ENCODE measurements around the gene SPATA17. TPM values are rescaled to one million over a fixed set of nuclear protein-coding genes. Genes with fewer than 3 reads are reported as not detected.

The SPATA17 gene
- total and polyA plus RNA-seq, 10 of the 15 experiments (the other 5 are each of a cell fraction or from before 2014, with no cell fraction given), result 0.08 to 0.27 (median 0.11) TPM; not detected in 6

DNA sequence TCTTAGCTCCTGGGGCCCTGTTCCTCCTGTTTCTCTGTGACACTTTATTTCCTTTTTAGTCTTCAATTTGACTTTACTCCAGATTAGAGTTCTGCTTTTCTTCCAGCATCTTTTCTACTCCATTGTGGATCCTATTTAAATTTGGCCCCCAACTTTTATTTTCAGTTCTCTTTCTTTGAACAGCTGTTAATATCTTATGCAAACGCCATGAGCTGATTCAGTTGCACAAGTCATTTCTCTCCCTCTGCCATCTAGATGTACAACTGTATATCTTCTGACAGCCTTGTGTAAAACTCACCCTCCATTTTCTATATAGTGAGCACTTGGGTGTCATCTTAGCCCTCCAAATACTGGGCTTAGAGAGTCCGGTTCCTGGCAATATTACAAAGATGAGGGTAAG, 42.2 kb downstream of the SPATA17 start:
- no peaks in the 10 kb centered on the region for H3K4me1 ChIP-seq (ENCODE audit: control insufficient read depth, insufficient read depth, low read length)
- H2AFZ ChIP-seq (ENCODE audit: control insufficient read depth, low read depth, low read length), result no peak overlapping the region
- no peaks in the 10 kb centered on the region for H3K36me3 ChIP-seq (ENCODE audit: control insufficient read depth in 2 of 2, insufficient read depth in 2 of 2, low read length in 1 of 2)
- H3K27ac ChIP-seq (ENCODE audit: control insufficient read depth, insufficient read depth), result no peak overlapping the region
- BruUV-seq (replicated peaks), result no TSS peak
- intact Hi-C loops (cut with micrococcal nuclease; ENCODE audit: unreplicated experiment), result no loop called here
- no peak for DNase-seq (ENCODE audit: low read depth, low spot score)
- no peak for ATAC-seq
- POLR2A ChIA-PET, result no interaction called here
- TF ChIP-seq TCF12 (IDR thresholded peaks at IDR 0.05; ENCODE audit: low read depth, low read length) (no peak), E4F1 (IDR thresholded peaks at IDR 0.05; ENCODE audit: borderline replicate concordance, partially characterized antibody) (no peak), MEF2B (IDR thresholded peaks at IDR 0.05; ENCODE audit: partially characterized antibody, poor library complexity, severe bottlenecking) (no peak)
- H3K27me3 ChIP-seq (replicated peaks in 1 of 2; ENCODE audit: control insufficient read depth in 2 of 2, insufficient read depth in 2 of 2, low read length in 1 of 2), result no peaks in the 10 kb centered on the region; a peak in 1 of 4 replicates
- in situ Hi-C loops (cut with MboI), result no loop called here
- H3K4me3 ChIP-seq, result no peak overlapping the region
- H4K20me1 ChIP-seq (ENCODE audit: control insufficient read depth, insufficient read depth), result no peaks in the 10 kb centered on the region
- CTCF ChIA-PET, result no interaction called here
- no peak for FAIRE-seq
- SMC1A ChIA-PET (ENCODE audit: uncharacterized antibody, unreplicated experiment), result no interaction called here
- H3K9me3 ChIP-seq (replicated peaks; ENCODE audit: control insufficient read depth, insufficient read depth, low read length), result no peaks in the 10 kb centered on the region
- H3K4me2 ChIP-seq (ENCODE audit: control insufficient read depth, insufficient read depth), result no peak overlapping the region
- RAD21 ChIA-PET (ENCODE audit: unreplicated experiment), result no interaction called here
- H3K9ac ChIP-seq (ENCODE audit: control insufficient read depth, insufficient read depth, low read length), result no peak overlapping the region
- no peaks in the 10 kb centered on the region for H3K79me2 ChIP-seq (ENCODE audit: control insufficient read depth, insufficient read depth, low read length)
- 0% methylated on average over 2 of the region's 2 CpGs for WGBS (ENCODE audit: insufficient coverage, insufficient replicate concordance, low lambda C conversion rate, missing lambda C conversion rate)

DNA sequence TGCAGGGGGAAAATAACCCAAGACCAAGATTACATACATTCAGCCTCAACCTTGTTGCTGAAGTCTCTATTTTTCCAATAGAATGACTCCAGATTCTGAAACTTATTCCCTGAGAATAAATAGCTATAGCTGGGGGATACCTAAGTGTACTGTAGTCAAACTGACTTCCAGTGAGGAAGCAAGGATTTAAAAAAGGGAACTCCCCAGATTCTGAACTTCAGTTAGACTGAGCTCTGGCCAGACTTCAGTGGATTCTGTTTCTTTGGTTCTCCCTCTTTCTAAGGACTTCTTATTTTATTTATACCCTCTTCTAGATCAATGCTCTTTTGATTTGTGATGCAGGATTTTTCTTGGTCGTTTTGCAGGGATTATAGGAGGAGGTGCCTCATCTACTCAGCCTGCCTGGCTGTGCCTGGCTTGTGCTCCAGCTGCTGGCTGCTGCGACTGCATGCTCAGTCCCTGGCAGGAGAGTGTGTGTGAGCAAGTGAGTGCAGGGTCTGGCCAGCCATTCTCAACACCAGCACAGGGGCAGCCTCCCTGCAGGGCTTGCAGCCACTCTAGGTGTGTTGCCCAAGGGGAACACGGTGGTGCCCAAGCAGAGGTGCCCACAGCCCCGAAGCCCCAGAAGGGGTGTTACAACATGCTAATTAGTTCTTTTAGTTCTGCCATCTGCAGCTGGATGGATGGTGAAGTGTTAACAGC, 43.0 kb downstream of the SPATA17 start:
- no peaks in the 10 kb centered on the region for H3K9me3 ChIP-seq (replicated peaks; ENCODE audit: control insufficient read depth, insufficient read depth, low read length)
- BruUV-seq (replicated peaks), result no TSS peak
- TF ChIP-seq YBX1 (IDR thresholded peaks at IDR 0.05), result no peak
- no peak for TF ChIP-seq SMARCA5 (IDR thresholded peaks at IDR 0.05)
- TF ChIP-seq CHD4 (IDR thresholded peaks at IDR 0.05), result no peak
- TF ChIP-seq, protein P1, sequence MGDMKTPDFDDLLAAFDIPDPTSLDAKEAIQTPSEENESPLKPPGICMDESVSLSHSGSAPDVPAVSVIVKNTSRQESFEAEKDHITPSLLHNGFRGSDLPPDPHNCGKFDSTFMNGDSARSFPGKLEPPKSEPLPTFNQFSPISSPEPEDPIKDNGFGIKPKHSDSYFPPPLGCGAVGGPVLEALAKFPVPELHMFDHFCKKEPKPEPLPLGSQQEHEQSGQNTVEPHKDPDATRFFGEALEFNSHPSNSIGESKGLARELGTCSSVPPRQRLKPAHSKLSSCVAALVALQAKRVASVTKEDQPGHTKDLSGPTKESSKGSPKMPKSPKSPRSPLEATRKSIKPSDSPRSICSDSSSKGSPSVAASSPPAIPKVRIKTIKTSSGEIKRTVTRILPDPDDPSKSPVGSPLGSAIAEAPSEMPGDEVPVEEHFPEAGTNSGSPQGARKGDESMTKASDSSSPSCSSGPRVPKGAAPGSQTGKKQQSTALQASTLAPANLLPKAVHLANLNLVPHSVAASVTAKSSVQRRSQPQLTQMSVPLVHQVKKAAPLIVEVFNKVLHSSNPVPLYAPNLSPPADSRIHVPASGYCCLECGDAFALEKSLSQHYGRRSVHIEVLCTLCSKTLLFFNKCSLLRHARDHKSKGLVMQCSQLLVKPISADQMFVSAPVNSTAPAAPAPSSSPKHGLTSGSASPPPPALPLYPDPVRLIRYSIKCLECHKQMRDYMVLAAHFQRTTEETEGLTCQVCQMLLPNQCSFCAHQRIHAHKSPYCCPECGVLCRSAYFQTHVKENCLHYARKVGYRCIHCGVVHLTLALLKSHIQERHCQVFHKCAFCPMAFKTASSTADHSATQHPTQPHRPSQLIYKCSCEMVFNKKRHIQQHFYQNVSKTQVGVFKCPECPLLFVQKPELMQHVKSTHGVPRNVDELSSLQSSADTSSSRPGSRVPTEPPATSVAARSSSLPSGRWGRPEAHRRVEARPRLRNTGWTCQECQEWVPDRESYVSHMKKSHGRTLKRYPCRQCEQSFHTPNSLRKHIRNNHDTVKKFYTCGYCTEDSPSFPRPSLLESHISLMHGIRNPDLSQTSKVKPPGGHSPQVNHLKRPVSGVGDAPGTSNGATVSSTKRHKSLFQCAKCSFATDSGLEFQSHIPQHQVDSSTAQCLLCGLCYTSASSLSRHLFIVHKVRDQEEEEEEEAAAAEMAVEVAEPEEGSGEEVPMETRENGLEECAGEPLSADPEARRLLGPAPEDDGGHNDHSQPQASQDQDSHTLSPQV (IDR thresholded peaks at IDR 0.05), result no peak
- no peak for TF ChIP-seq SUZ12 (IDR thresholded peaks at IDR 0.05; ENCODE audit: unreplicated experiment)
- TF ChIP-seq CBX5 (IDR thresholded peaks at IDR 0.05; ENCODE audit: low read depth), result no peak
- TF ChIP-seq, protein P2, sequence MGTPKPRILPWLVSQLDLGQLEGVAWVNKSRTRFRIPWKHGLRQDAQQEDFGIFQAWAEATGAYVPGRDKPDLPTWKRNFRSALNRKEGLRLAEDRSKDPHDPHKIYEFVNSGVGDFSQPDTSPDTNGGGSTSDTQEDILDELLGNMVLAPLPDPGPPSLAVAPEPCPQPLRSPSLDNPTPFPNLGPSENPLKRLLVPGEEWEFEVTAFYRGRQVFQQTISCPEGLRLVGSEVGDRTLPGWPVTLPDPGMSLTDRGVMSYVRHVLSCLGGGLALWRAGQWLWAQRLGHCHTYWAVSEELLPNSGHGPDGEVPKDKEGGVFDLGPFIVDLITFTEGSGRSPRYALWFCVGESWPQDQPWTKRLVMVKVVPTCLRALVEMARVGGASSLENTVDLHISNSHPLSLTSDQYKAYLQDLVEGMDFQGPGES (IDR thresholded peaks at IDR 0.05), result no peak

More for the DNA sequence above, 43.0 kb downstream of the SPATA17 start:
- no peak overlapping the region for H3K4me3 ChIP-seq
- WGBS (ENCODE audit: insufficient coverage, insufficient replicate concordance, low lambda C conversion rate, missing lambda C conversion rate), result 26% methylated on average over 4 of the region's 4 CpGs
- H3K27me3 ChIP-seq (replicated peaks in 1 of 2; ENCODE audit: control insufficient read depth in 2 of 2, insufficient read depth in 2 of 2, low read length in 1 of 2), result no peaks in the 10 kb centered on the region; a peak in 1 of 4 replicates
- no peak overlapping the region for H2AFZ ChIP-seq (ENCODE audit: control insufficient read depth, low read depth, low read length)
- no peaks in the 10 kb centered on the region for H3K79me2 ChIP-seq (ENCODE audit: control insufficient read depth, insufficient read depth, low read length)
- ChIA-PET RAD21 (ENCODE audit: unreplicated experiment) (no interaction called here), POLR2A (no interaction called here), SMC1A (ENCODE audit: uncharacterized antibody, unreplicated experiment) (no interaction called here), CTCF (no interaction called here)
- no peak overlapping the region for H3K27ac ChIP-seq (ENCODE audit: control insufficient read depth, insufficient read depth)
- in situ Hi-C loops (cut with MboI), result no loop called here
- no peaks in the 10 kb centered on the region for H4K20me1 ChIP-seq (ENCODE audit: control insufficient read depth, insufficient read depth)
- H3K9ac ChIP-seq (ENCODE audit: control insufficient read depth, insufficient read depth, low read length), result no peak overlapping the region
- no peak for DNase-seq (ENCODE audit: low read depth, low spot score)
- H3K4me2 ChIP-seq (ENCODE audit: control insufficient read depth, insufficient read depth), result no peak overlapping the region
- no peak; the same call in 2 of the 3 replicates for ATAC-seq
- no peaks in the 10 kb centered on the region for H3K36me3 ChIP-seq (ENCODE audit: control insufficient read depth in 2 of 2, insufficient read depth in 2 of 2, low read length in 1 of 2)
- H3K4me1 ChIP-seq (ENCODE audit: control insufficient read depth, insufficient read depth, low read length), result no peaks in the 10 kb centered on the region
- FAIRE-seq, result no peak
- intact Hi-C loops (cut with micrococcal nuclease; ENCODE audit: unreplicated experiment), result no loop called here

Measured in GM12878 (cell line).